ENCODE measurements around the gene SH2D2A. TPM values are rescaled to one million over a fixed set of nuclear protein-coding genes. Genes with fewer than 3 reads are reported as not detected.

The SH2D2A gene
- total and polyA plus RNA-seq, 2 donors (not counting 1 experiment from before 2014, with no cell fraction given): 0.73 to 2.1 TPM

GRCh38 chr1:156767101-156767878 is 49.4 kb downstream of the SH2D2A start, which contains the start of gene PRCC:
TSS of gene PRCC (plus strand) at chr1:156767535. CDS start at chr1:156767772, 237 bp downstream.
- Histone ChIP-seq H3K27ac (ENCODE audit: low read length in 2 of 2) (peak within 1 kb of the TSS; percentile 91 to 97), H3K4me2 (replicated peaks; ENCODE audit: low read depth, low read length, poor library complexity, severe bottlenecking) (peak within 1 kb of the TSS; percentile 92), H3K4me1 (ENCODE audit: control insufficient read depth in 2 of 2, insufficient read depth in 2 of 2, low read length in 2 of 2) (peaks cover 27 to 29% of the 10 kb centered on the region in 2 donors), H3K4me3 (ENCODE audit: control extremely low read depth in 1 of 5, extremely low read depth in 1 of 5, insufficient read depth in 1 of 5, low read depth in 2 of 5, low read length in 4 of 5) (peak within 1 kb of the TSS; percentile 76 to 97 (median 86)), H2AFZ (ENCODE audit: insufficient read depth, low read depth, low read length, poor library complexity, severe bottlenecking) (peak within 1 kb of the TSS; percentile 82), H3K27me3 (replicated peaks in 1 of 4; ENCODE audit: control extremely low read depth in 1 of 4, control insufficient read depth in 3 of 4, insufficient read depth in 4 of 4, low read length in 3 of 4) (no peaks in the 10 kb centered on the region), H3K36me3 (replicated peaks in 1 of 2; ENCODE audit: control extremely low read depth in 1 of 2, control insufficient read depth in 1 of 2, extremely low read depth in 1 of 2, insufficient read depth in 2 of 2, low read length in 1 of 2) (peaks cover 0 to 12% of the 10 kb centered on the region in 2 experiments), H3K9me3 (ENCODE audit: control extremely low read depth in 1 of 3, control insufficient read depth in 2 of 3, insufficient read depth in 1 of 3, low read length in 2 of 3) (no peaks in the 10 kb centered on the region), H4K20me1 (ENCODE audit: control insufficient read depth, insufficient read depth, low read length, poor library complexity, severe bottlenecking) (peaks cover 10% of the 10 kb centered on the region), H3K79me2 (ENCODE audit: control insufficient read depth, insufficient read depth, low read length) (peaks cover 49% of the 10 kb centered on the region), H3K9ac (ENCODE audit: low read length) (peak within 1 kb of the TSS; percentile 94)
- no peak within 1 kb of the TSS for H3K4me3 Mint-ChIP-seq
- DNase-seq (peak; percentile 99), ATAC-seq (ENCODE audit: low read depth) (peak; percentile 89)
- H3K27me3 Mint-ChIP-seq: no peaks in the 10 kb centered on the region
- H3K4me1 Mint-ChIP-seq: peaks cover 30% of the 10 kb centered on the region
- WGBS (ENCODE audit: insufficient coverage): under 1% methylated on average over 43 of the region's 50 CpGs
- no peaks in the 10 kb centered on the region for H3K9me3 Mint-ChIP-seq (ENCODE audit: insufficient read depth)
- CTCF ChIA-PET: interaction anchor here (0.6 to 9.0 kb wide), 7 partner anchors 16 to 93 kb away, joined by 3 to 87 read pairs (median 4); partner anchors contain the start of genes HDGF, ISG20L2, METTL25B and MRPL24
- no peak within 1 kb of the TSS for H3K27ac Mint-ChIP-seq
- intact Hi-C loops (cut with micrococcal nuclease): loop anchor here (1.0 to 5.0 kb wide), 6 partner anchors 16 to 485 kb away; partner anchors contain the start of genes GPATCH4, HDGF, ISG20L2 and METTL25B
- no peak for TF ChIP-seq EZH2 (IDR thresholded peaks at IDR 0.05; ENCODE audit: borderline replicate concordance, insufficient read depth, low read depth, low read length, poor library complexity, severe bottlenecking)
- TF ChIP-seq CTCF (IDR thresholded peaks at IDR 0.05): no peak
- POLR2A ChIA-PET: interaction anchor here (0.7 to 3.1 kb wide), 8 partner anchors 11 to 42 kb away, joined by 3 to 43 read pairs (median 8); partner anchors contain the start of genes HDGF, ISG20L2, METTL25B and MRPL24

Data from B cell (primary cell).